Measurements from ENCODE around the gene TFEB. TPM values are rescaled to one million over a fixed set of nuclear protein-coding genes. Genes with fewer than 3 reads are reported as not detected.
A peak's percentile ranks its signal among the peaks of the same experiment; 100 is the strongest.

The TFEB gene
- total and polyA plus RNA-seq, 10 of the 15 experiments (the other 5 are each of a cell fraction or from before 2014, with no cell fraction given) = 0.84 to 108 (median 60.8) TPM

DNA sequence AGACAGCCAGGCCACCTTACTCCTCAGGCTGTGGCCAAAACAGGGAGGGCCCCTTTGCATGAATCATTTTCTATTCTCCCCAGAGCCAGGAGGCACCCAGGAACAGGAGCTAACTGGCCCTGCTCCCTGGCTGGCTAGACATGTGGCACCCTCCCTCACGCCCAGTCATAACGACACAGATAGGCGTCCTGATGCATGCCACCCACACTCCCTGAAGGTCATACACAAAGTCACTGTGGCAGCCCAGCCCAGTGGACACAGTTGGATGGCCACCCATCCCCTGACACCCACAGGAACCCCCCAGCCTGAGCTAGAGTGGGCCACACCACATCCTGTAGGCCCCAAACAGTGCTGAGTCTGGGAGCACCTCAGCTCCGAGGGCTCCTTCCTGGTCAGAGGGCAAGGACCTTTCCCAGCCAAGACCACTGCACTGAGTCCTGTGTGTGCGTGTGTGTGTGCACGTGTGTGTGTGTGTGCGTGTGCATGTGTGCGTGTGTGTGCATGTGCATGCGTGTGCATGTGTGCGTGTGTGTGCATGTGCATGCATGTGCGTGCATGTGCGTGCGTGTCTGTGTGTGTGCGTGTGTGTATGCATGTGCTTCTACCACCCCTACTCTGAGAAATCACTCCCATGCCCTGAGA lies 21.6 kb downstream of the TFEB start (continued):
- TF ChIP-seq, protein P1, sequence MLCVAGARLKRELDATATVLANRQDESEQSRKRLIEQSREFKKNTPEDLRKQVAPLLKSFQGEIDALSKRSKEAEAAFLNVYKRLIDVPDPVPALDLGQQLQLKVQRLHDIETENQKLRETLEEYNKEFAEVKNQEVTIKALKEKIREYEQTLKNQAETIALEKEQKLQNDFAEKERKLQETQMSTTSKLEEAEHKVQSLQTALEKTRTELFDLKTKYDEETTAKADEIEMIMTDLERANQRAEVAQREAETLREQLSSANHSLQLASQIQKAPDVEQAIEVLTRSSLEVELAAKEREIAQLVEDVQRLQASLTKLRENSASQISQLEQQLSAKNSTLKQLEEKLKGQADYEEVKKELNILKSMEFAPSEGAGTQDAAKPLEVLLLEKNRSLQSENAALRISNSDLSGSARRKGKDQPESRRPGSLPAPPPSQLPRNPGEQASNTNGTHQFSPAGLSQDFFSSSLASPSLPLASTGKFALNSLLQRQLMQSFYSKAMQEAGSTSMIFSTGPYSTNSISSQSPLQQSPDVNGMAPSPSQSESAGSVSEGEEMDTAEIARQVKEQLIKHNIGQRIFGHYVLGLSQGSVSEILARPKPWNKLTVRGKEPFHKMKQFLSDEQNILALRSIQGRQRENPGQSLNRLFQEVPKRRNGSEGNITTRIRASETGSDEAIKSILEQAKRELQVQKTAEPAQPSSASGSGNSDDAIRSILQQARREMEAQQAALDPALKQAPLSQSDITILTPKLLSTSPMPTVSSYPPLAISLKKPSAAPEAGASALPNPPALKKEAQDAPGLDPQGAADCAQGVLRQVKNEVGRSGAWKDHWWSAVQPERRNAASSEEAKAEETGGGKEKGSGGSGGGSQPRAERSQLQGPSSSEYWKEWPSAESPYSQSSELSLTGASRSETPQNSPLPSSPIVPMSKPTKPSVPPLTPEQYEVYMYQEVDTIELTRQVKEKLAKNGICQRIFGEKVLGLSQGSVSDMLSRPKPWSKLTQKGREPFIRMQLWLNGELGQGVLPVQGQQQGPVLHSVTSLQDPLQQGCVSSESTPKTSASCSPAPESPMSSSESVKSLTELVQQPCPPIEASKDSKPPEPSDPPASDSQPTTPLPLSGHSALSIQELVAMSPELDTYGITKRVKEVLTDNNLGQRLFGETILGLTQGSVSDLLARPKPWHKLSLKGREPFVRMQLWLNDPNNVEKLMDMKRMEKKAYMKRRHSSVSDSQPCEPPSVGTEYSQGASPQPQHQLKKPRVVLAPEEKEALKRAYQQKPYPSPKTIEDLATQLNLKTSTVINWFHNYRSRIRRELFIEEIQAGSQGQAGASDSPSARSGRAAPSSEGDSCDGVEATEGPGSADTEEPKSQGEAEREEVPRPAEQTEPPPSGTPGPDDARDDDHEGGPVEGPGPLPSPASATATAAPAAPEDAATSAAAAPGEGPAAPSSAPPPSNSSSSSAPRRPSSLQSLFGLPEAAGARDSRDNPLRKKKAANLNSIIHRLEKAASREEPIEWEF (IDR thresholded peaks at IDR 0.05; ENCODE audit: insufficient replicate concordance, low read depth, low read length) = no peak
- TF ChIP-seq GATAD2B (conservative IDR thresholded peaks at IDR 0.05; ENCODE audit: low read depth) (peak; percentile 84; the same call in 1 of the 2 replicates), NFYB (IDR thresholded peaks at IDR 0.05; ENCODE audit: insufficient read depth, low read depth, low read length) (no peak), IKZF2 (IDR thresholded peaks at IDR 0.05) (peak; percentile 70 to 75; a peak in 3 of 4 replicates), SREBF2 (IDR thresholded peaks at IDR 0.05; ENCODE audit: low read length) (no peak), SIX5 (IDR thresholded peaks at IDR 0.05; ENCODE audit: low read depth, low read length, severe bottlenecking) (no peak), ZNF622 (IDR thresholded peaks at IDR 0.05) (no peak), ESRRA (IDR thresholded peaks at IDR 0.05; ENCODE audit: low read length) (peak; percentile 100), BCL11A (IDR thresholded peaks at IDR 0.05; ENCODE audit: low read depth, low read length) (peak; percentile 65), HDGF (IDR thresholded peaks at IDR 0.05) (peak; percentile 95), JUNB (IDR thresholded peaks at IDR 0.05) (peak; percentile 67; the same call in 1 of the 2 replicates), POLR2A (IDR thresholded peaks at IDR 0.05; ENCODE audit: low read depth, low read length) (peak; percentile 65), NR2C2 (IDR thresholded peaks at IDR 0.05; ENCODE audit: borderline replicate concordance, control insufficient read depth, insufficient read length, low read depth) (no peak), CBFB (IDR thresholded peaks at IDR 0.05; ENCODE audit: low read depth) (0 out of 2 replicates have a peak, but pooled peaks have one; percentile 46)
- TF ChIP-seq, protein P2, sequence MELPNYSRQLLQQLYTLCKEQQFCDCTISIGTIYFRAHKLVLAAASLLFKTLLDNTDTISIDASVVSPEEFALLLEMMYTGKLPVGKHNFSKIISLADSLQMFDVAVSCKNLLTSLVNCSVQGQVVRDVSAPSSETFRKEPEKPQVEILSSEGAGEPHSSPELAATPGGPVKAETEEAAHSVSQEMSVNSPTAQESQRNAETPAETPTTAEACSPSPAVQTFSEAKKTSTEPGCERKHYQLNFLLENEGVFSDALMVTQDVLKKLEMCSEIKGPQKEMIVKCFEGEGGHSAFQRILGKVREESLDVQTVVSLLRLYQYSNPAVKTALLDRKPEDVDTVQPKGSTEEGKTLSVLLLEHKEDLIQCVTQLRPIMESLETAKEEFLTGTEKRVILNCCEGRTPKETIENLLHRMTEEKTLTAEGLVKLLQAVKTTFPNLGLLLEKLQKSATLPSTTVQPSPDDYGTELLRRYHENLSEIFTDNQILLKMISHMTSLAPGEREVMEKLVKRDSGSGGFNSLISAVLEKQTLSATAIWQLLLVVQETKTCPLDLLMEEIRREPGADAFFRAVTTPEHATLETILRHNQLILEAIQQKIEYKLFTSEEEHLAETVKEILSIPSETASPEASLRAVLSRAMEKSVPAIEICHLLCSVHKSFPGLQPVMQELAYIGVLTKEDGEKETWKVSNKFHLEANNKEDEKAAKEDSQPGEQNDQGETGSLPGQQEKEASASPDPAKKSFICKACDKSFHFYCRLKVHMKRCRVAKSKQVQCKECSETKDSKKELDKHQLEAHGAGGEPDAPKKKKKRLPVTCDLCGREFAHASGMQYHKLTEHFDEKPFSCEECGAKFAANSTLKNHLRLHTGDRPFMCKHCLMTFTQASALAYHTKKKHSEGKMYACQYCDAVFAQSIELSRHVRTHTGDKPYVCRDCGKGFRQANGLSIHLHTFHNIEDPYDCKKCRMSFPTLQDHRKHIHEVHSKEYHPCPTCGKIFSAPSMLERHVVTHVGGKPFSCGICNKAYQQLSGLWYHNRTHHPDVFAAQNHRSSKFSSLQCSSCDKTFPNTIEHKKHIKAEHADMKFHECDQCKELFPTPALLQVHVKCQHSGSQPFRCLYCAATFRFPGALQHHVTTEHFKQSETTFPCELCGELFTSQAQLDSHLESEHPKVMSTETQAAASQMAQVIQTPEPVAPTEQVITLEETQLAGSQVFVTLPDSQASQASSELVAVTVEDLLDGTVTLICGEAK (IDR thresholded peaks at IDR 0.05; ENCODE audit: borderline replicate concordance) = no peak
- TF ChIP-seq, protein P3, sequence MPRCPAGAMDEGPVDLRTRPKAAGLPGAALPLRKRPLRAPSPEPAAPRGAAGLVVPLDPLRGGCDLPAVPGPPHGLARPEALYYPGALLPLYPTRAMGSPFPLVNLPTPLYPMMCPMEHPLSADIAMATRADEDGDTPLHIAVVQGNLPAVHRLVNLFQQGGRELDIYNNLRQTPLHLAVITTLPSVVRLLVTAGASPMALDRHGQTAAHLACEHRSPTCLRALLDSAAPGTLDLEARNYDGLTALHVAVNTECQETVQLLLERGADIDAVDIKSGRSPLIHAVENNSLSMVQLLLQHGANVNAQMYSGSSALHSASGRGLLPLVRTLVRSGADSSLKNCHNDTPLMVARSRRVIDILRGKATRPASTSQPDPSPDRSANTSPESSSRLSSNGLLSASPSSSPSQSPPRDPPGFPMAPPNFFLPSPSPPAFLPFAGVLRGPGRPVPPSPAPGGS (IDR thresholded peaks at IDR 0.05; ENCODE audit: borderline replicate concordance, insufficient read depth, low read depth, low read length, poor library complexity, severe bottlenecking) = peak; percentile 96

All from GM12878 (cell line).